HG03342 (cell line): ENCODE measurements around the gene STOML2.
A peak's percentile ranks its signal among the peaks of the same experiment; 100 is the strongest.

Experiments
- ATAC-seq: cut with Tn5 transposase; IDR thresholded peaks from one replicate; pipeline ENCODE4 v1.9.1; 2021; ENCODE audit warnings: mild to moderate bottlenecking, moderate library complexity; ENCODE audit not compliant: unreplicated experiment

Gene STOML2

DNA sequence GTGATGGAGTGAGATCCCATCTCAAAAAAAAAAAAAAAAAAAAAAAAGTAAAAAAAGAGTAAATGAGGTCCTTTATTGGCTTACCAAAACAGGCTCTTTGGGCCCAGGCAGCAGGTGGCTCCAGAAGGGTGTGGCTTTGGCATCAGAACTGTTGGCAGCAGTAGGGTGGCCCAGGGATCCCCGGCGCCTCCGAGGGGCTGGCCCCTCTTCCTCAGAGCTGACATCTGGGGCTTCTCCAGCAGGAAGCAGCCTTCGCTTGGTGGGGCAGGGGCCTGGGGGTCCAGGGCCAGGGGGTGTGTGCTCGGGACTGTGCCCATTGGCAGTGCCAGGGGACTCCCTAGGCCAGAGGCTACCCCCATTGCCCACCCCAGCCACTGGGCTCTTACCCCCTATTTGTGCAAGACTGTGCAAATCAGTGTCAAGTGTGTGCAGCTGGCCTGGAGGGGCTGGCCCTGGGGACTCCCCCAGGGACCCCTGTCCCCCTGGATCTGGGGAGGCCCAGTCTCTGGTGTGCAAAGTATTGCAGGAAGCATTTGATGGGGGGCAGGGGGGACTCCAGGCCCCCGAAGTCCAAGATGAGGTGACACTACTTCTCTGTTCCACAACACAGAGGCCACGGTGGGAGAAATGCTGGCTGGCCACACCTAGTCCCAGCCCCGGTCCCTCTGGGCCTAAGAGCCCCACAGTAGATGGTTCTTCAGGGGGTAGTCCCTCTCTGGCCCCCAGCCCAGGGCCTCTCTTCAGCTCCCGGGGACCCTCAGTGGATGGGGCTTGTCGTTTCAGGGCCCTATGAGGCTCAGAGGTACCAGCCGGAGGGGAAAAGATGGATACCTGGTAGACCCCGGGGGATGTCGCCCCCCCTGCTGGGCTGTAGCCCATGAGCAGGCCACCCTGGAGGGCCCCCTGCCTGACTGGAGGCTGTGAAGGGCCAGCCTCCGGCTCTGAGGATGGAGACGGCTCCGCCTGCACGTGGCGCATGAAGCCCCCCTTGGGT, 4.7 kb upstream of the STOML2 start:
- ATAC-seq, result no peak

DNA sequence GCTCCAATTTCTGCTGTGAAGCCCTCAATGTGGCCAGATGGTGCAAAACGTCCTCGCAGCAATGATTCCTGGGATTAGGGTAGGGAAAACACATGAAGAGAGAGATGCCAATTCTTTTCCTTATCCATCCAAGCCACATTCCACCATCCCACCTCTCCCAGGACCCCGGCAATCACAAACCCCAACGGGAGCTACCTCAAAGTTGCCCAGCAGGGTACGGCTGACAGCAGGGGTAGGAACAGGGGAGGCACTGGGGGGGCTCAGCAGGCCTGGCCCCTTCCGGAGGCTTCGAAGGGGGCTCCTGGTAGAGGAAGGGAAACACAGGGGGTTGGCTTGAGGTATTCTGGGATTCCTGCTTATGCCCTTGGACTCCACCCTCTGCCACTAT, 3.4 kb upstream of the STOML2 start:
- no peak for ATAC-seq

DNA sequence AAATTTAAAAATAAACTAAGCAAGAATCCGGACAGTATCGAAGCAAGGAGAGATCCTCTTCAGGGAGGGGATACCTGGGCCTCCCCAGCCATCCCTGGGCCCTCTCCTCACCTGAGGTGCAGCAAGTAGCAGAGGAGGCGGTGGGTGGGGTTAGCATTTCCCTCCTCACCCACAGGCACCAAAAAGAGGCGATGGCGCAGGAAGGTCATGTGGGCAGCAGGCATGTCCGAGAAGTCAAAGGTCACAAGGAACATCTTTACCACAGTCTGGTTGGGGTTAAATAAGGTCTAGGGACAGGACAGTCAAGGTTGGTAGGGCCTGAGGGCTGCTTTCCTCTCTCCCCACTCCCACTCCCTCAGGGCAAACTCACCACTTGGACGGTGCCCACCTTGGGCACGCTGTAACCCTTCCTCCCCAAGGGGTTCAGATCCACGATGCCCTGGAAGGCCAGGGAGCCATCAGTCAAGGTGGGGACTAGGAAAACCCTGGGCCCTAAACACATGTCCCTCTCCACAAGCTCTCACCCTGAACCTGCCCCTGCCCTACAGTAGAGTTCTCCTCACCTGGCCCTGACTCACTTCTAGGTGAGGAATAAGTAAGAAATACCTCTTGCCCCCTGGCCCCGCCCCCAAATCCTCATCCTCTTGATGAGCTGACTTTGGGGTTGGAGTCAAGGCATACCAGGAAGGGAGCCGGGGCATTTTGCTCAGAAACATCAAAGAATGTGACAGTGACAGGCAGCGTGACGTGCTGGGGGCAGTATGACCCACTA, 2.8 kb upstream of the STOML2 start:
- ATAC-seq, result no peak

DNA sequence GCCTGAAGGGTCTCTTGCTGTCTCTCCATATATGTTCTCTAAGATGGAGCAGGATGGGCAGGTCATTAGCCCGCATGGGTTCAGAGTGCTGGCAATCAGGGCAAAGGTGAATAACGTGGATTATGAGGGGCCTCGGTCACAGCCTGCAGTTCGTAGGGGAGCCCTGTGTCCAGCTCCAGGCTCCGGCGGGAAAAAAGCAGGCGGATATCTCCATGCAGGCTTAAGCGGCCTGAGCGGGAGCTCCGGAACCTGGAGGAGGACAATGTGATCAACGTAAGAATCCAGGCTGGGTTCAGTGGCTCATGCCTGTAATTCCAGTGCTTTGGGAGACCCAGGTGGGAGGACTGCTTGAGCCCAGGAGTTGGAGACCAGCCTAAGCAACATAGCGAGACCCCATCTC, 2.2 kb upstream of the STOML2 start:
- no peak for ATAC-seq

DNA sequence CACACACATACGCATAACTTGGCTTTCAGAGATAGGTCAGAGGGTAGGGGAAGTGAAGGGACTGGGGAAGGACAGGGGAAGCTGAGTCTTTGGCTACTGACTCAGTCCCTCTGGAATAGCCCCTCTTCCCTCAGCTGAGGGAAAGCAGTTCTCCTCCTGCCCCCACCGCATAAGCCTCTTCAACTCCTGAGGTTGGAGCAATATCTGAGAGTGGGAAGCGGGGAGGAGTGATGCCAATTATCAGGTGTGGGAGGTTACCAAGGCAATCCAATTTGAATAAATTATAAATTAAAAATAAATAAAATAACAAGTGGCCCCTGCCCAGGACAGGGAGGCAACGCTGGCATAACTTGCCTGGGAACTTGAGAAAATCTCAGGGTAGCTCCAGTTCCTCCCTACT, 1.7 kb upstream of the STOML2 start:
- ATAC-seq, result no peak

DNA sequence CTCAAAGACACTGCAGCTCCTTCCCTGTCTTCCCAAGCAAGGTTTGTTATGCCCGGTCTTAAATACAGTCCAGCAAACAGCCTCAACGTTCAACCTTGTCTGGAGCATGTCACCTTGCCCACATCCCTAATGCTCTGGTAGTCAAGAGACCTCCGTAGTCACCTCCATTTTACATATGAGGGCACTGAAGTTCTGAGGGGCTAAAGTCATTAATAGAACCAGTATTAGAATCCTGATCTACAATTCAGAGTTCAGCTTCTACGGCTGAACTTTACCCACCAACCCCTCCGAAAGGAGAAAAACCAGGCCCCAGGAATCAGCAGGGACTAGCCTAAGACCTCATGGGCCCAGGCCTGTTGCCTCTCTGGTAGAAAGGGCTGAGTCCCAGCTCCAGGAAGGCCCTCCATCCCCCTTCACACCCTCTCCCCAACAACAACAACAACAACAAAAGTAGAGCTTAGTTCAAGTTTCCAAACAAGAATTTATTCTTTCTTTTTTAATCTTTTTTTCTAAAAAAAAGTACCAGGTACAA, 795 bp upstream of the STOML2 start:
- no peak for ATAC-seq

DNA sequence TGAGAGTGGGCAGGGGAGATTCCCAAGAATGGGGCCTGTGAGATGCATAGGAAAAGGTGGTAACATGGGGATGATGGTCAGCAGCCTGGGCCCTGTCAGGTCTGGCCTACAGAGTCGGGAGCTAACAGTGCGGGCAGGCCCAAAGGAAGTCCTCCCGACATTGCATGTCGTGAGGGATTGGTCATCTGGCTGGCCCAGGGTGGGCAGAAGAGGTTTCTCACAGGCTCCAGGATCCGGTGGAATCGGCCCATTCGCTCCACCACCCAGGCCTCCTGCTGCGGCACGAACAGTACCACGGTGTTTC, 514 bp downstream of the STOML2 start:
- no peak for ATAC-seq

DNA sequence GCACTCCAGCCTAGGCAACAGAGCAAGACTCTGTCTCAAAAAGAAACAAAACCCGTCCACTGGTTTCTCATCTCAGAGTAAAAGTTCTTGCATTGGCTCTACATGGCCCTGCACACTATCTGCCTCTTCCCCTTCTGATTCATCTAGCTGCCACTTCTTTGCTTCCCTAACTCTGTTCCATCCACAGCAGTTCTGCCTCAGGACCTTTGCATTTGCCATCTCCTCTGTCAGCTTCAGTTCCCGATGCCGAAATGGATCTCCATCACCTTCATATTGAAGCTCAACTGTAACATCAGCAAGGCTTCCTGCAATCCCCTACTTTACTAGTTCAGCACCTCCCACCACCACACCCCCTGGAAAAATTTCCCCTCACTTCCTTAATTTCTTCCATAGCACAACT, 5.4 kb downstream of the STOML2 start:
- no peak for ATAC-seq

DNA sequence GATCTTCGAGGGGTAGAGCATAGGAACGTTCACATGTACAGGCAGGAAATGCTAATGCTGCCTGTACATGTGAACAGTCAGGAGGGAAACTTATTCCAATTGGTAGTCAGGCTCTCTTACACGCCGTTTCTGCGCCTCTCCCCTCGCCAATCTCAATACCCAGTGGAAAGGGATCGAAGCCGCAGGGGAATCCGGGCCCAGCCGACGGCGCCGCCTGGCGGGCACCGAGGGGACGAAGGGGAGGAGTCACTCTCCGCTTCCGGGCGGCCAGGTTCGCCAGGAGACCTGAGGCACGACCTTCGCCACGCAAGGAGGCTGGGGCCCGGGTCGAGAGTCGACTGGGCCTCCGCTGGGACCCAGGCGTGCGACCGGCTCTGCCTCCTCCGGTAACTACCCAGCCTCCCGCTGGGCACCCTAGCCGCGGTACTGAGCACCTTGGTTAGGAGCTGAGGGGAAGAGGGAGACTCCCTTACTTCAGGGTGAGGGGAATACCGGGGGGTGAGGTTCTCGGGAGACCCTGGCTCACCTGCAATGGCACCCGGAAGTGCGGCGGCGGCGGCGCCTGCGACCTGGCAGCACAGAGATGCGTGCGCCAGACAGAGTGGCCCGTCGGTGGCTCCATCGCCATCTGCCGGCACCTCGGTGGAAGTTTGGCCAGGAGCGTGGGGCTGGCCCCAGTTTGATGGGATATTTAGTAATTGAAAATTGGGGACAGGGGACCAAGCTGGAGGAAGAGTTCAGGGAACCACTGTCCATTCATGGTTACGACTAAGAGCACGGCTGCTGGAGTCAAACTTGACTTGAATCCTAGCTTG, 6.7 kb downstream of the STOML2 start, which contains the start of gene PIGO:
Gene PIGO, minus strand, starts transcription at position 557 of the 815 bp plus-strand sequence. CDS start 1,026 bp downstream, outside the sequence.
- ATAC-seq, result peak; percentile 84

DNA sequence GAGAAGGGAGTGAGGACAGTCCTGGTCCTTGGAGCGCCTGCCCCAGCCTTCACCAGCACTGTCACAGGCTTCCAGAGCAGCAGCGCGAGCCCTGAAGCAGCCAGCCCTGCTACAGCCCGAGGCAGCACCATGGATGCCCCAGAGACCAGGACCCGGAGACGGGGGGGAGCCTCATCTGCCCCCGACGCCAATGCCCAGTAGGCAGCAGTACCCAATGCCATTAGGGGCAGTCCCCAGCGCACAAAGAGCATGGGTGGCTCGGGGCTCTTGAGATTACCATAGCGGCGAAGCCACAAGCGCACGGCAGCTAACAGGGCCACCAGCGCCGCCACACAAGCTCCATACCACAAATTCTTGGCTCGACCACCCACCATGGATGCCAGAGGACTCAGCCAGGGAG, 11.4 kb downstream of the STOML2 start:
- ATAC-seq, result no peak

DNA sequence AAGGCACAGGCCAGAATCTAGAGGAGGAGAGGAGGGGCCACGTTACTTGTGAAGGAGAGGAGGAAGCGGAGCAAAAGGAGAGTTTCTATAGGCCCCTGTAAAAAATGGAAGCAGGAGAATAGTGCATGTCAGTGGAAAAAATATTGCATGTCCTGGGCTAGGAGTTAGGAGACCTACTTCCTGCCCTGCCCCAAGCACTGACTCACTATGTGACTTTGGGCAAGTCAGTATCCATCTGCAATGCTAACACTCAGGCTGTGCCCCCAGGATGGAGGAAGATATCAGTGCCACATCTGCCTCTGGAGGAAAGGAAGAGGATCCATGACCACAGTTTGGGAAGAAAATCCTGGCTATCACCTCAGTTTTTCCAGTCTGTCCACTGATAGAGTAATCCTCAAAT, 13.5 kb downstream of the STOML2 start:
- ATAC-seq, result no peak

DNA sequence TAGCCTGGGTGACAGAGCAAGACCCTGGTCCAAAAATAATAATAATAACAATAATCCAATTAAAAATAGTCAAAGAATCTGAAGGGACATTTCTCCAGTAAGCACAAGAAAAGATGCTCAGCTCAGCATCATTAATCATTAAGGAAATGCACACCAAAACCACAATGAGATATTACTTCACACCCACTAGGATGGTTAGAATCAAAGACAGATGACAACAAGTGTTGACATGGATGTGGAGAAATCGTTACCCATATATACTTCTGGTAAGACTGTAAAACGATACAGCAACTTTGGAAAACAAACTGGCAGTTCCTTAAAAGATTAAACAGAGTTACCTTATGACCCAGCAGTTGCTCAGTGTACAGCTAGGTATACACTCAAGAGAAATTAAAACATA, 17.9 kb downstream of the STOML2 start:
- ATAC-seq, result no peak

DNA sequence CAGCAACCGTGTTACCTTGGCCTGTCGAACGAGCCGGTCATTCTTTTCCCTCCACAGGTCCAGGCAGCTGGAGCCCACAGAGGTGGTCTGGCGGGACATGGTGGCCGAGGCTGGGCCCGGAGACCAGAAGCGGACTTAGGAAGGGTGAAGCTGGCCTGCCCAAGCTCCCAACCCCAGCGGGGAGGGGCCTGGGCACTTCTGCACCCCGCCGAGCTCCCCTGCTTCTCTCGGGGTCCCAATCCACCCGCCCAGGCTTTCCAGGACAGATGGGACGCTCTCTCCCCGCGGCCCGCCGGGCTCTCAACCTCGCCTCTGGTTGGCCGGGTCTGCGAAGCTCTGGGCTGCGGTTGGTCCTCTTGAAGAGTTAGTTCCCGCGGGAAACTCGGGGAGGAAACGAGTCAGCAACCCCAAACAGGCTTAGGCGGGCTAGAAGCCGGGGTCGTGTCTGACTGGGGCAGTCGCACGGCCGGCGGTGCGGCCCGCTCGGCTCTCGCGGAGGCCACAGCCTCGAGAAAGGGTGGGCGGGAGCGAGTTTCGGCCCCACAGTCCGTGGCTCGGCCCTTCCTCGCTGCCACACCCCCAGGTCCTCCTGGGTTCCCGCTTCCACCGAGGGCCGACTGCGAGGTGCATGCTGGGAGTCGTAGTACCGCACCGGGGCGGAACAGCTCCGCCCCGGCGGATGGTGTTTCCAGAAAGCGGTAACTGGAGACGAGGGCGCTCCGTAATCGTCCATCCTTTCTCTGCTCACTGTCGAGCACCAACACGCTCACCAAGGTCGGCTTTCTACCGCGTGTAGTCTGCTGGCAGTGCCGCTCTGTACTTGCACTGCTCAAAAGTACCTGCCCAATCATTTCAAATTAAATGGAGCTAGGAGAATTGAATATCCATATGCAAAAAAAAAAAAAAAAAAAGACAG, 23.2 kb downstream of the STOML2 start, which contains the start of gene FANCG:
Gene FANCG, minus strand, starts transcription at position 517 of the 916 bp plus-strand sequence. Its CDS starts 418 bp downstream, at position 99.
- peak; percentile 88 for ATAC-seq

DNA sequence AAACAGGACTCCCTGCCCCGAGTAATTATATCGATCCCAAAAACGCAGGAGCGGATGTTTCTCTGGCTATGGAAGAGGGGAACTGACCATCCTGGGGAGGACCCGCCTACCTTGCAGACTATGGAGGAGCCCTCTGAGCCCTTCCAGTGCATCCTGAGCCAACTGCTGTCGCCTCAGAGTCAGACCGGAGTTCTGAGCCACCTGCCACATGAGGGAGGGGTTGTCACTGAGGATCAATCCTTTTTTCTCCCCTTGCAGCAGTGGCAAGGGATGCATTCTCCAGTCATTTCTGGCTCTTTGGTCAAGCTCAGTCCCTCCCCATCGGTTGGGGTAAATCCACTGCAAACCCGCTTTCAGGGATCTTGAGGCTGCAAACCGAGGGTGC, 23.9 kb downstream of the STOML2 start:
- ATAC-seq, result no peak

DNA sequence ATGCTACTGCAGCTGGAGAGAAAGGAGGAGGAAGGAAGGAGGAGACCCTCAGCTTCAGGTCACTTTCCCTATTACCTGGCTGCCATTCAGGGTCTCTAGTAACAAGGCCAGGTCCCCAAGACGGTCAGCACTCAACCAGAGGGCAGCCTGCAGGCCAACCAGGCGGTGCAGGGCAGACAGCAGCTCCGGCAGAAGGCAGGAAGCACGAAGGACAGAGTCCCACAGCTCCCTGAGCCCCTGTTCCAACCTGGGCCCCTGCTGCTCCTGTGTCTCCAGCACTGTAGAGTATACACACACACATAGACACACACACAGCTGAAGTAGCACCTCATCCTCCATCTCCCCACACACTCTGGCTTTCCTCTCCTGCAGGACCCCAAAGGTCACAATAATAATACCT, 24.9 kb downstream of the STOML2 start:
- ATAC-seq, result no peak

DNA sequence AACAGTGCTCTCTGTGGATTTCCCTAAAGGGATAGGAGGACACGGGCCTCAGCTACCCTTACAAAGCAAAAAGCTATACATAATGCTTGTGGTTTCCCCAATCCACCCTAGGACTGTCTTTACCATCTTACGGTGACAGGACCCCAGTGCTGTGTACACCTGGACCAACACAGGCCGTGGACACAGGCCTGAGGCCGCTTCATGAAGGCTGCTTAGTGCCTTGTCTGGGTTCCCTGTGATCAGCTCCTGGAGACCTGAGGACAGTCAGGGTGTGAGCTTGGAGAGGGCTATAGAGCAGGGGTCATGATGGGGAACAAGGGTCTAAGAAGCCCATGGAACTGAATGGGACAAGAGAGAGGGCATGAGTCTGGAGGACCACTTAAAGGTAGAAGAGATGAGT, 26.1 kb downstream of the STOML2 start:
- ATAC-seq, result no peak

DNA sequence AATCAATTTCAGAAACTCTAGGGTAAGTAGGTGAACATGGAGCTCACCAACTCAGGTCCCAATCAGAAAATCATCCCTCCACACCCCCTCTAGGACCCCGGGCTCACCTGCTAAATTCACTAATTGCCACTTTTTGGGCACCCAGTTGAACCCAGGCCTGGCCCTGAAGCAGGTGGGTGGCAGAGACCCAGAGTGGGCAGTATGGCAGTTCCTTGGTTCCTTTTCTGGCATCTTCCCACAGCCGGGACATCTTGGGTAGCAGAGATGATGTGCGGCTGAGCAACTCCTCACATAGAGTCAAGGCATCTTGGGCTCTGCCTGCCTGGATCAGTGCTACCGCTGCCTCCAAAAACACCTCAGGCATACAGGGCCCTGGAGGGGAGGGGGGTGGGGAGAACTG, 27.6 kb downstream of the STOML2 start:
- no peak for ATAC-seq

DNA sequence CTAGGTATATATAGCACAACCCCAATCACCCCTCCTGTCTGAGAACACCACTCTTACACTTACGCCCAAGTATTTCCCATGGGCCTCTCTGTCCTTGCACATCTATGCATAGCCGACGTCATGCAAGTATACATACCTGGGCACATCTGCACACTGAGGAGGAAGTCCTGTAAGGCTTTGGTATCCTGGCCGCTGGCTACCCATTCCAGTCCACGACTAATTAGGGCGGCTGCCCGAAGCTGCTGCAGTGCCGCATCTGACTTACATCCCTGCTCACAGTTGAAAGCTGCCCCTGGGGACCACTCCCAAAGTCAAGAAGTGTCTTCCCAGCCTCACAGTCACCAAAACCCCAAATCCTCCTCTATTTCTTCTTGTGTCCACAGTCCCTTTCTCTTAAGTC, 28.1 kb downstream of the STOML2 start:
- ATAC-seq, result no peak

DNA sequence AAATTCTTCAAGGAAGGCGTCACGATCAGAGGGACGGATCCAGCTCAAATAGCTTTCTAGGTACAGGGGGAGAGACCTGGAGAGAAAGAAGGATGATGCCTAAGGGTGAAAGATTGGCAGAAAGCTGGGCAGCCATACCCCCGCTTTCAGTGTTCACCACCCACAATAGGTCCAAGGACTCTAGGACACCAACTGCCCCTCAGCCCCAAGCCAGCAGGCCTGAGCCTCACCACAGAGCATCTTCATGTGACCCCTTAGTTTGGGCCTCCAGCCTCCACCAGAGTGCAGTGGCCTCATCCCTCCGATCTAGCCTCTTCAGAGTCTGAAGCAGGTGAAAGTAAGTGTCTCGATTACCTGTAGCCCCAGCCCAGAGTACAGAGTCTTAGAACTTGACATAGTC, 28.8 kb downstream of the STOML2 start:
- ATAC-seq, result no peak

DNA sequence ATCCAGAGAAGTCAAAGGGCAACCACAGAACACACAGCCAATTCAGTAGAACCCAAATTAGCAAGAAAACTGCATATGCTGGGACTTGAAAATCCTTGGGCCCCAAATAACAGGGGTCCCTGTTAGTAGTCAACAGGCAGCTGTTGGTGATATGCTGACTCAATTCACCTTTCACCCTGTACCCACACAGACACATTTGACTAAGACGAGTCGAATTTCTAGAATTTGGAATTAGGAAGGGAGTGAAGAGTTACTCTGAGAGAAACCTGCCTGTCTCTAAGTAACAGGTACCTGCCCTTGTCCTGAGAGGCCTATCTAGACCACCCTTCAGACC, 29.7 kb downstream of the STOML2 start:
- ATAC-seq, result no peak
